Activated naive CD8-positive, alpha-beta T cell (primary cell): ENCODE measurements around the gene KLHL36.
A peak's percentile ranks its signal among the peaks of the same experiment; 100 is the strongest.

ENCODE experiments used
- H3K27ac Mint-ChIP-seq: one replicate; pipeline ENCODE4 v1.8.0; 2021; ENCODE audit warnings: mixed read lengths
- H3K27me3 Mint-ChIP-seq: one replicate; pipeline ENCODE4 v1.8.0; 2021; ENCODE audit warnings: mixed read lengths
- H3K36me3 Mint-ChIP-seq: one replicate; pipeline ENCODE4 v1.8.0; 2021; ENCODE audit warnings: mixed read lengths
- H3K4me1 Mint-ChIP-seq: one replicate; pipeline ENCODE4 v1.8.0; 2021; ENCODE audit warnings: low read depth, mixed read lengths
- H3K4me3 Mint-ChIP-seq: one replicate; pipeline ENCODE4 v1.8.0; 2021; ENCODE audit warnings: mild to moderate bottlenecking, mixed read lengths
- H3K9me3 Mint-ChIP-seq: one replicate; pipeline ENCODE4 v1.8.0; 2021; ENCODE audit warnings: low read depth, mixed read lengths

KLHL36 gene

GRCh38 chr16:84649511-84649861 is 1.2 kb downstream of the KLHL36 start:
- H3K9me3 Mint-ChIP-seq, result no peaks in the 10 kb centered on the region
- H3K27me3 Mint-ChIP-seq, result no peaks in the 10 kb centered on the region
- H3K4me1 Mint-ChIP-seq, result peaks cover 50% of the 10 kb centered on the region
- peak overlapping the region; percentile 70 for H3K27ac Mint-ChIP-seq
- H3K4me3 Mint-ChIP-seq, result peak overlapping the region; percentile 83
- peaks cover 7% of the 10 kb centered on the region for H3K36me3 Mint-ChIP-seq

GRCh38 chr16:84650062-84650991 is 2.0 kb downstream of the KLHL36 start:
- Mint-ChIP-seq H3K4me1 (peaks cover 55% of the 10 kb centered on the region), H3K9me3 (no peaks in the 10 kb centered on the region), H3K27ac (peak overlapping the region; percentile 47), H3K4me3 (peak overlapping the region; percentile 78), H3K36me3 (peaks cover 7% of the 10 kb centered on the region), H3K27me3 (no peaks in the 10 kb centered on the region)

- peak overlapping the region; percentile 18 for H3K27ac Mint-ChIP-seq
- H3K4me3 Mint-ChIP-seq, result peak overlapping the region; percentile 31
- peaks cover 65% of the 10 kb centered on the region for H3K4me1 Mint-ChIP-seq
- peaks cover 7% of the 10 kb centered on the region for H3K36me3 Mint-ChIP-seq
- H3K9me3 Mint-ChIP-seq, result no peaks in the 10 kb centered on the region
- H3K27me3 Mint-ChIP-seq, result no peaks in the 10 kb centered on the region
These were observed 4.3 kb downstream of the KLHL36 start for GRCh38 chr16:84652566-84652965.

GRCh38 chr16:84654238-84654637 is 5.9 kb downstream of the KLHL36 start:
- Mint-ChIP-seq H3K4me3 (no peak overlapping the region), H3K9me3 (no peaks in the 10 kb centered on the region), H3K27me3 (no peaks in the 10 kb centered on the region), H3K4me1 (peaks cover 69% of the 10 kb centered on the region), H3K27ac (no peak overlapping the region), H3K36me3 (peaks cover 10% of the 10 kb centered on the region)

GRCh38 chr16:84654998-84655397 is 6.7 kb downstream of the KLHL36 start:
- Mint-ChIP-seq H3K36me3 (peaks cover 10% of the 10 kb centered on the region), H3K4me1 (peaks cover 63% of the 10 kb centered on the region), H3K27ac (no peak overlapping the region), H3K27me3 (no peaks in the 10 kb centered on the region), H3K4me3 (no peak overlapping the region), H3K9me3 (no peaks in the 10 kb centered on the region)

GRCh38 chr16:84656649-84657048 is 8.3 kb downstream of the KLHL36 start:
- Mint-ChIP-seq H3K4me3 (peak overlapping the region; percentile 49), H3K9me3 (no peaks in the 10 kb centered on the region), H3K36me3 (peaks cover 5% of the 10 kb centered on the region), H3K27ac (peak overlapping the region; percentile 86), H3K27me3 (no peaks in the 10 kb centered on the region), H3K4me1 (peaks cover 50% of the 10 kb centered on the region)

- no peaks in the 10 kb centered on the region for H3K9me3 Mint-ChIP-seq
- H3K36me3 Mint-ChIP-seq, result peaks cover 5% of the 10 kb centered on the region
- no peaks in the 10 kb centered on the region for H3K27me3 Mint-ChIP-seq
- peaks cover 43% of the 10 kb centered on the region for H3K4me1 Mint-ChIP-seq
- H3K27ac Mint-ChIP-seq, result no peak overlapping the region
- no peak overlapping the region for H3K4me3 Mint-ChIP-seq
These were observed 9.0 kb downstream of the KLHL36 start for GRCh38 chr16:84657229-84657837.

GRCh38 chr16:84658690-84659089 is 10.4 kb downstream of the KLHL36 start:
- no peaks in the 10 kb centered on the region for H3K27me3 Mint-ChIP-seq
- H3K4me3 Mint-ChIP-seq, result no peak overlapping the region
- no peaks in the 10 kb centered on the region for H3K9me3 Mint-ChIP-seq
- peaks cover 3% of the 10 kb centered on the region for H3K36me3 Mint-ChIP-seq
- H3K4me1 Mint-ChIP-seq, result peaks cover 33% of the 10 kb centered on the region
- no peak overlapping the region for H3K27ac Mint-ChIP-seq

GRCh38 chr16:84659656-84660300 is 11.5 kb downstream of the KLHL36 start:
- peaks cover 7% of the 10 kb centered on the region for H3K36me3 Mint-ChIP-seq
- H3K9me3 Mint-ChIP-seq, result no peaks in the 10 kb centered on the region
- H3K4me3 Mint-ChIP-seq, result no peak overlapping the region
- no peak overlapping the region for H3K27ac Mint-ChIP-seq
- no peaks in the 10 kb centered on the region for H3K27me3 Mint-ChIP-seq
- H3K4me1 Mint-ChIP-seq, result peaks cover 32% of the 10 kb centered on the region

- Mint-ChIP-seq H3K27ac (no peak overlapping the region), H3K9me3 (no peaks in the 10 kb centered on the region), H3K36me3 (peaks cover 7% of the 10 kb centered on the region), H3K4me3 (no peak overlapping the region), H3K27me3 (no peaks in the 10 kb centered on the region), H3K4me1 (peaks cover 24% of the 10 kb centered on the region)
These were observed 12.7 kb downstream of the KLHL36 start for GRCh38 chr16:84660973-84661372.

GRCh38 chr16:84661418-84662060 is 13.2 kb downstream of the KLHL36 start:
- Mint-ChIP-seq H3K4me3 (no peak overlapping the region), H3K9me3 (no peaks in the 10 kb centered on the region), H3K27me3 (no peaks in the 10 kb centered on the region), H3K27ac (no peak overlapping the region), H3K4me1 (peaks cover 19% of the 10 kb centered on the region), H3K36me3 (peaks cover 7% of the 10 kb centered on the region)

GRCh38 chr16:84662471-84662870 is 14.2 kb downstream of the KLHL36 start:
- Mint-ChIP-seq H3K4me1 (peaks cover 14% of the 10 kb centered on the region), H3K27ac (no peak overlapping the region), H3K36me3 (peaks cover 7% of the 10 kb centered on the region), H3K9me3 (no peaks in the 10 kb centered on the region), H3K27me3 (no peaks in the 10 kb centered on the region), H3K4me3 (no peak overlapping the region)

GRCh38 chr16:84663433-84664101 is 15.3 kb downstream of the KLHL36 start:
- Mint-ChIP-seq H3K9me3 (no peaks in the 10 kb centered on the region), H3K27ac (no peak overlapping the region), H3K27me3 (no peaks in the 10 kb centered on the region), H3K4me3 (no peak overlapping the region), H3K36me3 (peaks cover 4% of the 10 kb centered on the region), H3K4me1 (peaks cover 7% of the 10 kb centered on the region)

GRCh38 chr16:84665359-84665758 is 17.0 kb downstream of the KLHL36 start:
- Mint-ChIP-seq H3K4me3 (no peak overlapping the region), H3K27me3 (no peaks in the 10 kb centered on the region), H3K9me3 (no peaks in the 10 kb centered on the region), H3K4me1 (peaks cover 4% of the 10 kb centered on the region), H3K27ac (no peak overlapping the region), H3K36me3 (peaks cover 4% of the 10 kb centered on the region)
